AG04450 (cell line): ENCODE results near the gene GRM5. TPM values are rescaled to one million over a fixed set of nuclear protein-coding genes. Genes with fewer than 3 reads are reported as not detected.

Source experiments
- CTCF ChIA-PET: fragments of 300-600, 350-600 bp; formaldehyde crosslinking; extraction: SDS; loops from one replicate; lab custom pipeline; 2022; ENCODE audit warnings: antibody characterized with exemption, inconsistent platforms; lab: Charles Lee
- POLR2A ChIA-PET: fragments of 350-600 bp; formaldehyde crosslinking; extraction: SDS; loops from one replicate; lab custom pipeline; 2021; ENCODE audit warnings: antibody characterized with exemption, inconsistent platforms; lab: Yijun Ruan, JAX
- DNase-seq: peaks from one replicate; pipeline ENCODE4 v3.0.0-alpha.2; 2011; ENCODE audit warnings: low read depth, low spot score
- H3K27ac ChIP-seq: one replicate; pipeline ENCODE4 v1.5.1; 2012; ENCODE audit warnings: low read depth, low read length, control low read depth
- H3K27me3 ChIP-seq: one replicate; pipeline ENCODE4 v1.6.0; 2012; ENCODE audit warnings: low read length; ENCODE audit not compliant: control insufficient read depth, insufficient read depth
- H3K4me3 ChIP-seq: 2 replicates; pipeline ENCODE4 v1.5.1; 2011; ENCODE audit warnings: mild to moderate bottlenecking, low read depth, low read length, control low read depth
- H3K9me3 ChIP-seq: 2 replicates; pipeline ENCODE4 v1.5.1; 2012; ENCODE audit warnings: low read length; ENCODE audit not compliant: control insufficient read depth, insufficient read depth
- polyA plus RNA-seq: library from polyadenylated mRNA; depleted of rRNA; stranded (reverse); fragments of >200 nt; gene quantifications from 2 replicates; pipeline ENCODE4 v1.2.3, GENCODE V29; 2011
- TF ChIP-seq, protein P1 (sequence below): IDR thresholded peaks from 2 replicates; pipeline ENCODE4 v1.5.1; 2011; ENCODE audit warnings: low read depth, low read length, control low read depth, inconsistent platforms

Gene GRM5
- polyA plus RNA-seq, 1 experiment, result 0.01 TPM

DNA sequence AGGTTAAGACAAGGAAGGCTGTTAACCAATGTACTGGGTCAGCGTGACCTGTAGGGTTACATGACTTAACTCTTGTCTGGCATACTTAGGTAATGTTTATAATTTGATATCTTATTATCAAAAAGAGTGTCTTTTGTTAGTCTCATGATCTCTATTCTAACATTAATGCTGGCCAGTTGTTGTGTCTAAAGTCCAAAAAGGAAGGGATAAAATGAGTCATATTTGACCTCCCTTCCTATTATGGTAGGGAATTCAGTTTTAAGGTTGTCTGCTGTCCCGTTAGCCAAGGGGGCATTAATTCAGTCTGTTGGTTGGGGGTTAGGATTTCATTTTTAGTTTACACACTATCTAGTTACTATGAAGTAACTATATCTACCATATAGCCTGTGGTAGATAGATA is 364.0 kb downstream of the GRM5 start:
- no peak for DNase-seq
- H3K9me3 ChIP-seq, result no peaks in the 10 kb centered on the region
- ChIA-PET CTCF (no interaction called here), POLR2A (no interaction called here)
- no peaks in the 10 kb centered on the region for H3K27me3 ChIP-seq
- H3K4me3 ChIP-seq, result no peak overlapping the region
- TF ChIP-seq, protein P1, sequence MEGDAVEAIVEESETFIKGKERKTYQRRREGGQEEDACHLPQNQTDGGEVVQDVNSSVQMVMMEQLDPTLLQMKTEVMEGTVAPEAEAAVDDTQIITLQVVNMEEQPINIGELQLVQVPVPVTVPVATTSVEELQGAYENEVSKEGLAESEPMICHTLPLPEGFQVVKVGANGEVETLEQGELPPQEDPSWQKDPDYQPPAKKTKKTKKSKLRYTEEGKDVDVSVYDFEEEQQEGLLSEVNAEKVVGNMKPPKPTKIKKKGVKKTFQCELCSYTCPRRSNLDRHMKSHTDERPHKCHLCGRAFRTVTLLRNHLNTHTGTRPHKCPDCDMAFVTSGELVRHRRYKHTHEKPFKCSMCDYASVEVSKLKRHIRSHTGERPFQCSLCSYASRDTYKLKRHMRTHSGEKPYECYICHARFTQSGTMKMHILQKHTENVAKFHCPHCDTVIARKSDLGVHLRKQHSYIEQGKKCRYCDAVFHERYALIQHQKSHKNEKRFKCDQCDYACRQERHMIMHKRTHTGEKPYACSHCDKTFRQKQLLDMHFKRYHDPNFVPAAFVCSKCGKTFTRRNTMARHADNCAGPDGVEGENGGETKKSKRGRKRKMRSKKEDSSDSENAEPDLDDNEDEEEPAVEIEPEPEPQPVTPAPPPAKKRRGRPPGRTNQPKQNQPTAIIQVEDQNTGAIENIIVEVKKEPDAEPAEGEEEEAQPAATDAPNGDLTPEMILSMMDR, result no peak
- H3K27ac ChIP-seq, result no peak overlapping the region

DNA sequence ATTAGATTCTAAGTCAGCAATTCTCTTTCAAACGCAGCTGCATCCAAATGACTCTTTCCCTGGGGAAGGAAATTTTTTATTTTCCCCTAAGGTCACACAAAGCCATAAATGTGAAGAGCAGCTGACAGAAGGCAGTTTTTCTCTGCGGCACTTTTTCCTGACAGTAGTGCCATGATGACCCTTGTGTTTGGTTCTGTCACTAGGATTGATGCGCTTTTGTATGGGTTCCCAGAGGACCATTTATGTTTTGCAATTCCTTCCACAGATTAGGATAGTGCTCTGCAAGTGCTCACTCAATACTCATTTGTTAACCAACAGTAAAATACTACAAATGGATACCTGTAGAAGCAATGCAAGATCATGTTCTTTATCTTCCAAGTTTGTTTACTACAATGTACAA is 368.6 kb downstream of the GRM5 start:
- H3K4me3 ChIP-seq, result no peak overlapping the region
- CTCF ChIA-PET, result no interaction called here
- no peaks in the 10 kb centered on the region for H3K27me3 ChIP-seq
- no peak overlapping the region for H3K27ac ChIP-seq
- POLR2A ChIA-PET, result no interaction called here
- TF ChIP-seq, protein P1, result no peak
- no peaks in the 10 kb centered on the region for H3K9me3 ChIP-seq
- DNase-seq, result no peak

DNA sequence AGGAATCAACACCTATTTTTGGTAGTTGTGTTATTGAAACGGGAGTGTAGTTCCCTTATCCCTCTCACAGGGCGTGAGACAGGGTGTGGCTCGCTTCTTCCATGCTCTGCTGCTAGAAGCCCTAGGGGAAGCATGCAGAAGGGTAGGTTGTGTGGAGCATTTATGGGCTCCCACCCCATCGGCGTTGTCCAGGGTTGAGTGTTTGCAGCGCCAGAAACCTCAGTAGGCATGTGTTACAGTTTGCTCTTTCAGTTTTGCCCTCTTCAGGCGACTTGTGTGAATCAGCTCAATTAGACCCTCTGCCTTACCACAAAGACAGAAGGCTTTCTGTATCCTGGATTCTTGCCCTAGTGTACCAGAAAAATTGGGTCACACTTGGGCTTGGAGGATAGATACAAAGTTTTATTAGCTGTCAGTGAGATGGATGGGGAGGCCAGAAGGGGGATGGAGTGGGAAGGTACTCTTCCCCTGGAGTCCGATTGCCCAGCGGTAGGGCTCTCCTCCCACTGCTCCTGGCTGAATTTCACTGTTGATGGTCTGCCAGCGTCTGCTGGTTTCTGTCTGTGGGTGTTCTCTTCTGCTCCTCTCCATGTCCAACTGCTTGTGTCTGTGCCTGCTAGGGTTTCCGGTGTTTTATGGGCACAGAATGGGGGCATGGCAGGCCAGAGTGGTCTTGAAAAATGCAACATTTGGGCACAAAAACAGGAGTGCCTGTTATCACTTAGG is 369.9 kb downstream of the GRM5 start:
- ChIA-PET CTCF (no interaction called here), POLR2A (no interaction called here)
- Histone ChIP-seq H3K27ac (no peak overlapping the region), H3K27me3 (no peaks in the 10 kb centered on the region), H3K4me3 (no peak overlapping the region), H3K9me3 (no peaks in the 10 kb centered on the region)
- TF ChIP-seq, protein P1, result no peak
- no peak for DNase-seq

DNA sequence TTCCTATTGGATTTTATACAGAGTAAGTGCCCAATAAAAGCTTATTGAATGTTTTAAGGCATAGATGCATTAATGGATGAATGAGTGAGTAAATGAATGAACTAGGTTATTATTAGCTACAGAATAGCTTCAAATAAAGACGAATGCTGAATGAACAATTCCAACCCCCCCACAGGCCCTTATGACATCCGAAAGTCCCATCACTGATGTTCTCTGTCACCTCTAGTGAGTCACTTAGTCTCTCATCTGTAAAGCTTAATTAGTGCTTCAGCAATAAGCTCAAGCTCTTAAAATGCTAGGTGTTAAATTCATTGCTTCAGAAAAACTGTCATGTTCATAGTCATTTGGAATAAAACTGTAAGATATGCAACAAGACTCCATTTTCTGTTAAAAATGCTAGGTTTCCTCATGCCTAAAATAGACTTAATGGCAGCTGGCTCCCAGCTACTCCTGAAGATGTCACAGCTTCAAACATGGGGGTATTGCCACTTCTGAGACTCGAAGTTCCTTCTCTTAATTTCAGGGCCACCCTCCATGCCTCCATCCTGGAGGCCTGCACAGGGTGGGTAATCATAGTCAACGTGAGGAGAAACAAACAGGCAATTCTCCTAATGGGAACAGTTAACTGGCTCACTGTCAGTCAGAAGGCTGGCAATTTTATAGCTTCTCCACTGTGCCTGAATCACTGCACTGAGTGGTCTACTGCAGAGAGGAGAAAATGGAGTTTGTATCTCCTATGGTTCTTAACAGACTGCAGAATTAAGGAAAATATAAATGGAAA is 373.3 kb downstream of the GRM5 start:
- no peak overlapping the region for H3K4me3 ChIP-seq
- POLR2A ChIA-PET, result no interaction called here
- H3K27me3 ChIP-seq, result no peaks in the 10 kb centered on the region
- CTCF ChIA-PET, result interaction anchor here (1.3 kb wide), 1 partner anchor 676 kb away, joined by 3 read pairs; no protein-coding TSS in a partner anchor
- H3K9me3 ChIP-seq, result no peaks in the 10 kb centered on the region
- H3K27ac ChIP-seq, result no peak overlapping the region
- TF ChIP-seq, protein P1, result no peak
- no peak for DNase-seq
